Measurements from ENCODE around the gene ATG9B. TPM values are rescaled to one million over a fixed set of nuclear protein-coding genes. Genes with fewer than 3 reads are reported as not detected.

ATG9B gene
- total RNA-seq, 1 donor from 2014 or later: 0.11 TPM

DNA sequence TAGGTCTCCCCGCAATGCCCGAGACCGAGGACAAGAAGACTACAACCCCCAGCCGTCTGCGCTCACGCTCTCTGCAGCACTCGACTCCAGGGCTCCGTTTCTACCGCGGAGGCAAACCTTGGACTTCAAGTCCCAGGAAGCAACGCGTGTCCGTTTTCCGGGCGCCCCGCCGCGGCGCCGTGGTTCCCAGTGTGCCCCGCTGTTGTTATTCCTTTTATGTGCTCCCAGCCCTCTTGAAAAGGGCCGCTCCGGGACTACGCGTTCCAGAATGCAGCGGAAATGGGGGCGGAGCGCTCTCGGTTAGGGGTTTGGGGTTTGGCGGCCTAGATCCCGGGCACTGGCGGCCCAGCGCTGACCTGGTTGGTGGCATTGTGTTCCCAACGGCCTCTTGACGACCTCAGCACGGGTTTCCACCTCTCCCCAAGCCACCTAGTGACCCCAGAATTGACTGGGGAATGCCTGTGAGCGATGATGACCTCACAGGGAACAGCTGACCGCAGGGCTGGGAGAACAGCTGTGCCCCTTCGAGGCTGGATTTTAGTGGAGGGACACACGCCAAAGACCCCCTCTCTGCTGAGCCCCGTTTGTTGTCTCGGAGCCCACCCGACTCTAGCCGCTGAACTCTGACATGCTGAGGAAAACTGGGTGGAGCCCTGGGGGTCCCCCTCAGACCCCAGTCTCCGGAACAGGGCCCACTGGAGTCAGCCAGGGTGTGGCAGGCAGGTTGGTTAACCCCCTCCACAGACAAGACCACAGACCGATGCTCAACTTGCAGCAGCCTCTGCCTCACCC, 33.9 kb upstream of the ATG9B start:
- DNase-seq (ENCODE audit: extremely low spot score, unreplicated experiment): peak; percentile 99
- TF ChIP-seq, protein P1, sequence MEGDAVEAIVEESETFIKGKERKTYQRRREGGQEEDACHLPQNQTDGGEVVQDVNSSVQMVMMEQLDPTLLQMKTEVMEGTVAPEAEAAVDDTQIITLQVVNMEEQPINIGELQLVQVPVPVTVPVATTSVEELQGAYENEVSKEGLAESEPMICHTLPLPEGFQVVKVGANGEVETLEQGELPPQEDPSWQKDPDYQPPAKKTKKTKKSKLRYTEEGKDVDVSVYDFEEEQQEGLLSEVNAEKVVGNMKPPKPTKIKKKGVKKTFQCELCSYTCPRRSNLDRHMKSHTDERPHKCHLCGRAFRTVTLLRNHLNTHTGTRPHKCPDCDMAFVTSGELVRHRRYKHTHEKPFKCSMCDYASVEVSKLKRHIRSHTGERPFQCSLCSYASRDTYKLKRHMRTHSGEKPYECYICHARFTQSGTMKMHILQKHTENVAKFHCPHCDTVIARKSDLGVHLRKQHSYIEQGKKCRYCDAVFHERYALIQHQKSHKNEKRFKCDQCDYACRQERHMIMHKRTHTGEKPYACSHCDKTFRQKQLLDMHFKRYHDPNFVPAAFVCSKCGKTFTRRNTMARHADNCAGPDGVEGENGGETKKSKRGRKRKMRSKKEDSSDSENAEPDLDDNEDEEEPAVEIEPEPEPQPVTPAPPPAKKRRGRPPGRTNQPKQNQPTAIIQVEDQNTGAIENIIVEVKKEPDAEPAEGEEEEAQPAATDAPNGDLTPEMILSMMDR (IDR thresholded peaks at IDR 0.05): no peak
- Mint-ChIP-seq H3K27ac (ENCODE audit: unreplicated experiment) (peak overlapping the region; percentile 95), H3K36me3 (ENCODE audit: unreplicated experiment) (no peaks in the 10 kb centered on the region), H3K4me3 (ENCODE audit: unreplicated experiment) (peak overlapping the region; percentile 89), H3K9me3 (ENCODE audit: unreplicated experiment) (no peaks in the 10 kb centered on the region), H3K4me1 (ENCODE audit: unreplicated experiment) (peaks cover 46% of the 10 kb centered on the region), H3K27me3 (ENCODE audit: unreplicated experiment) (no peaks in the 10 kb centered on the region)

DNA sequence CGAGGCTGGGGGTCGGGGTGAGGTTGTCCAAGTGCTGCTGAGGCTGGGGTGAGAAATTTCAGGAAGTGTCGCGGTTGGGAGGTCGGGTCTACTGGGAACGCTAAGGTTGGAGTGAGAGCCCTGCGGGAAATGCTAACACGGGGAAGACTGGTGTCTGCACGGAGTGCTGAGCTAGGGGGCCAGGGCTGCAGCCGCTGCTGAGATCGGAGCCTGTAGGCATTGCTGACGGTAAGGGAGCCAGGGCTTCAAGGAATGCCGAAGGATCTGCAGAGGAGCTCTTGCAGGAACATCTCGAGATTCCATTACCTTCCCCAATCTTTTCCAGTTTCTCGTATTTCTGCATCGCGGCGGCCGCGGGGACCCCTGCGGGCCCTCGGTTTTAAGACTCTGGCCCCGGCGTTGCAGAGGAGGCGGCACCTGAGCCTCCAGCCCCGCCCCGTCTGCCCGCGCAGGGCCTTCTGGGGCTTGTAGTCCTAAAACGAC, 33.3 kb upstream of the ATG9B start, which contains the start of gene CDK5:
CDK5 (minus strand) TSS at position 392 of the 483 bp plus-strand sequence; CDS start at position 343, 49 bp downstream.
- Mint-ChIP-seq H3K4me1 (ENCODE audit: unreplicated experiment) (peaks cover 42% of the 10 kb centered on the region), H3K4me3 (ENCODE audit: unreplicated experiment) (peak within 1 kb of the TSS; percentile 89), H3K27me3 (ENCODE audit: unreplicated experiment) (no peaks in the 10 kb centered on the region), H3K9me3 (ENCODE audit: unreplicated experiment) (no peaks in the 10 kb centered on the region), H3K36me3 (ENCODE audit: unreplicated experiment) (no peaks in the 10 kb centered on the region), H3K27ac (ENCODE audit: unreplicated experiment) (peak within 1 kb of the TSS; percentile 95)
- TF ChIP-seq, protein P1 (IDR thresholded peaks at IDR 0.05): no peak
- DNase-seq (ENCODE audit: extremely low spot score, unreplicated experiment): no peak

DNA sequence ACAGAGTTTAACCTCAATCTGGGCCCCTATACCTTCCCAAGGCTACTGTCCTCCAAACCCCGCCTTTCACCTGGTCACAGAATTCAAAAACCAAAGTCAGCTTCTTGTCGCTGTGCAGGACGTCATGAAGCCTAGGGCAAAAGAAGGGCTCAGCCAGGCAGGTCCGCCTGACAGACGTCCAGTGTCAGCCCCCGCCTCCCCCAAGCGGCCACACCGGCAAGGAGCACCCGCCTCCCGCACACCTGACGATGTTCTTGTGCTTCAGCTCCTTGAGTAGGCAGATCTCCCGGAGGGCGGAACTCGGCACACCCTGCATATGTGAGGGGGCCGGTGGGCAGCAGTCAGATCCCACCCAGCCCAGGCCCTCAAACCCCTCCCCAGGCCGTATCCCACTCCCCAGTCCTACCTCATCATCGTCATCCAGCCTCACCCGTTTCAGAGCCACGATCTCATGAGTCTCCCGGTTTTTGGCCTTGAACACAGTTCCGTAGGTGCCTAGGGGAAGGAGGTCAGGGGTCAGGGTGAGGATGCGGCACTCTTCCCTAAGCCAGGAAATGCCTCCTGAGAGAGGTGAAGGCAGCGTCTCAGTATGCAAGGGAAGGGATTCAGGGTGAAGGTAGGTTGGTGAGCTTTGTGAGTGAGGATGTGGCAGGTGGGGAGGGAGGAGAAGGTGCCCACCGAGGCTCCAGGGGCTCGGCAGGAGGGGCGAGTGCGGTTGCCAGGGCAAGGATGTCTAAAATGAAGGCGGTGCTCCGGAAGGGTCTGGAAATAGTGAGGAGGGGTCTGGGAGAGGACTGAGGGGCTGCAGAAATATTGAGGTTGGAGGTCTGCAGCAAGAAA, 32.6 kb upstream of the ATG9B start:
- Mint-ChIP-seq H3K27me3 (ENCODE audit: unreplicated experiment) (no peaks in the 10 kb centered on the region), H3K27ac (ENCODE audit: unreplicated experiment) (peak overlapping the region; percentile 95), H3K4me3 (ENCODE audit: unreplicated experiment) (peak overlapping the region; percentile 89), H3K4me1 (ENCODE audit: unreplicated experiment) (peaks cover 36% of the 10 kb centered on the region), H3K36me3 (ENCODE audit: unreplicated experiment) (no peaks in the 10 kb centered on the region), H3K9me3 (ENCODE audit: unreplicated experiment) (no peaks in the 10 kb centered on the region)
- DNase-seq (ENCODE audit: extremely low spot score, unreplicated experiment): no peak
- TF ChIP-seq, protein P1 (IDR thresholded peaks at IDR 0.05): no peak

DNA sequence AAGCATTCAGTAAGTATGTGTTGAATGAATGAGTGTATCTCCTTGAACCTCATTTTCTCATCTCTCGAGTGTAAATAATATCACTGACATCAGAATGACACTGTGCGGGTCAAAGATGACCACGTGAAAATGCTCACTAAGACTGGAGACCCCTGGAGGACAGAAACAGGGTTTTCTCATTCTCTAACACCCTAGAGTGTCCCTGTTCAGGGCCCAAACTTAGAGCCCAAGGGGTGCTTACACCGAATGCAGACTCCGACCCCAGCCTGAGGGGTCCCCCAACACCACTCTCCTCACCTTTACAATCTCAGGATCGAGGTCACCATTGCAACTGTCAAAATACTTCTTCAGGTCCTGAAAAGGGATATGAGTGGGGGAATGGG, 32.0 kb upstream of the ATG9B start:
- TF ChIP-seq, protein P1 (IDR thresholded peaks at IDR 0.05): no peak
- Mint-ChIP-seq H3K27me3 (ENCODE audit: unreplicated experiment) (no peaks in the 10 kb centered on the region), H3K4me1 (ENCODE audit: unreplicated experiment) (peaks cover 32% of the 10 kb centered on the region), H3K4me3 (ENCODE audit: unreplicated experiment) (peak overlapping the region; percentile 89), H3K36me3 (ENCODE audit: unreplicated experiment) (no peaks in the 10 kb centered on the region), H3K27ac (ENCODE audit: unreplicated experiment) (no peak overlapping the region), H3K9me3 (ENCODE audit: unreplicated experiment) (no peaks in the 10 kb centered on the region)
- DNase-seq (ENCODE audit: extremely low spot score, unreplicated experiment): no peak

DNA sequence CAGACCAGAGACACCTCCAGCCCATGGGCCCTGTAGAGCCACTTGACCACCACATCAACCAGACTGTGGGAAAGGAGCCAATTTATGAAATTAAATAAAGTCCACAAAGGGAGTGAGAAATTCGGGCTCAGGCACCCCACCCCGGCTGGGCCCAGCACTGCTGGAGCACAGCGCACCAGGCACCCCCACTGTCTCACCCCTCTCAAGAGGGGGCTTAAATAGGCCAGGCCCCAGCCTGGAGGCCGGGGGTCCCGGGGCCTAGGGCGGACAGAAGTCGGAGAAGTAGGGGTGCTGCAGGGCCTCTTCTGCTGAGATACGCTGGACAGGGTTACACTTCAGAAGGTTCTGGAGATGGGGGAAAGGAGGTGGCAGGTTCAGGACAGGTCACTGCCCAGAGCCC, 29.5 kb upstream of the ATG9B start:
- Mint-ChIP-seq H3K9me3 (ENCODE audit: unreplicated experiment) (no peaks in the 10 kb centered on the region), H3K36me3 (ENCODE audit: unreplicated experiment) (no peaks in the 10 kb centered on the region), H3K27ac (ENCODE audit: unreplicated experiment) (no peak overlapping the region), H3K4me1 (ENCODE audit: unreplicated experiment) (peaks cover 22% of the 10 kb centered on the region), H3K27me3 (ENCODE audit: unreplicated experiment) (no peaks in the 10 kb centered on the region), H3K4me3 (ENCODE audit: unreplicated experiment) (no peak overlapping the region)
- TF ChIP-seq, protein P1 (IDR thresholded peaks at IDR 0.05): no peak
- no peak for DNase-seq (ENCODE audit: extremely low spot score, unreplicated experiment)

Measured in osteocyte (in vitro differentiated cells).